GM19351 (cell line): ENCODE measurements around the gene TNC.
"Not testable (repeated sequence)": the region's sequence is repeated elsewhere in the genome, so short reads cannot be mapped to it uniquely, and the experiment has no call there.

Experiments used
- ATAC-seq: cut with Tn5 transposase; IDR thresholded peaks from one replicate; pipeline ENCODE4 v1.9.1; 2021; ENCODE audit warnings: mild to moderate bottlenecking, moderate library complexity; ENCODE audit not compliant: unreplicated experiment

The TNC gene

GRCh38 chr9:115135821-115136778 lies 18.1 kb upstream of the TNC start:
- no peak for ATAC-seq

GRCh38 chr9:115134941-115135340 lies 17.0 kb upstream of the TNC start:
- no peak for ATAC-seq

GRCh38 chr9:115133649-115134048 lies 15.7 kb upstream of the TNC start:
- ATAC-seq = no peak

- ATAC-seq = no peak
These were observed 14.7 kb upstream of the TNC start for GRCh38 chr9:115132648-115133047.

GRCh38 chr9:115130176-115130575 lies 12.2 kb upstream of the TNC start:
- no peak for ATAC-seq

- not testable (repeated sequence) for ATAC-seq
These were observed 10.8 kb upstream of the TNC start for GRCh38 chr9:115128726-115129125.

- no peak for ATAC-seq
These were observed 9.3 kb upstream of the TNC start for GRCh38 chr9:115127191-115127817.

- no peak for ATAC-seq
These were observed 8.4 kb upstream of the TNC start for GRCh38 chr9:115126404-115126803.

GRCh38 chr9:115122937-115123336 lies 5.0 kb upstream of the TNC start:
- no peak for ATAC-seq

- no peak for ATAC-seq
These were observed 3.2 kb upstream of the TNC start for GRCh38 chr9:115121181-115121580.

GRCh38 chr9:115118879-115119218 lies 892 bp upstream of the TNC start:
- no peak for ATAC-seq

- no peak for ATAC-seq
These were observed 1.3 kb downstream of the TNC start for GRCh38 chr9:115116421-115117284.

- no peak for ATAC-seq
These were observed 2.0 kb downstream of the TNC start for GRCh38 chr9:115115924-115116323.

- ATAC-seq = no peak
These were observed 2.7 kb downstream of the TNC start for GRCh38 chr9:115115117-115115880.

- no peak for ATAC-seq
These were observed 3.4 kb downstream of the TNC start for GRCh38 chr9:115114546-115114945.

- no peak for ATAC-seq
These were observed 3.9 kb downstream of the TNC start for GRCh38 chr9:115114084-115114483.

GRCh38 chr9:115111874-115112273 lies 6.1 kb downstream of the TNC start:
- ATAC-seq = no peak

- no peak for ATAC-seq
These were observed 8.5 kb downstream of the TNC start for GRCh38 chr9:115109486-115109885.

GRCh38 chr9:115107701-115108100 lies 10.3 kb downstream of the TNC start:
- no peak for ATAC-seq

GRCh38 chr9:115106642-115107041 lies 11.3 kb downstream of the TNC start:
- no peak for ATAC-seq

- ATAC-seq = no peak
These were observed 12.0 kb downstream of the TNC start for GRCh38 chr9:115106001-115106400.
